PC-3 (cell line): ENCODE results near the gene KIF5C.

Source experiments
- EZH2phosphoT487 ChIP-seq: fragments of 300-600 bp; sonication (generic); IDR thresholded peaks from 2 replicates; pipeline ENCODE4 v1.6.1; 2018; ENCODE audit warnings: mild to moderate bottlenecking, antibody characterized with exemption, low read length, borderline replicate concordance
- TF ChIP-seq, protein P1 (sequence below): fragments of 300-600 bp; sonication (generic); conservative IDR thresholded peaks from 2 replicates; pipeline ENCODE4 v1.5.1; 2017; ENCODE audit warnings: antibody characterized with exemption, low read depth, mild to moderate bottlenecking, low read length

DNA sequence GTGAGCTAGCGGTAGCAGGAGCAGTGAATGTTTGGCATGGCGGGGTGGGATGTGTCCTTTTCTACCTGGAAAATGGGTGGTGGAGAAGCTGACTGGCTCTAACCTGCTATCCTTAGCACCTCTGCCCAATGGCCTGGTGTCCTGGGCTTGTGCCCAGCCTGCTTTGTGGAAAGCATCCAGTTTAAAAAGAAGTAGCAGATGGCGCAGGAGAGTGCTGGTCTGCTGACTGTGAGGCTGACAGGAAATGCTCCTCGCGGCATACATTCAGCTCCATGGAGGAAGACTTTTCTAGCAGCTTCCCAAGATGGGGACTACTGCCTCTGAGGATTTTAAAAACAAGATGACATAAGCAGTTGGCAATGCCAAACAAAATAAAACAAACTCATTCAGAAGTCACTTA is 107.3 kb downstream of the KIF5C start:
- TF ChIP-seq, protein P1, sequence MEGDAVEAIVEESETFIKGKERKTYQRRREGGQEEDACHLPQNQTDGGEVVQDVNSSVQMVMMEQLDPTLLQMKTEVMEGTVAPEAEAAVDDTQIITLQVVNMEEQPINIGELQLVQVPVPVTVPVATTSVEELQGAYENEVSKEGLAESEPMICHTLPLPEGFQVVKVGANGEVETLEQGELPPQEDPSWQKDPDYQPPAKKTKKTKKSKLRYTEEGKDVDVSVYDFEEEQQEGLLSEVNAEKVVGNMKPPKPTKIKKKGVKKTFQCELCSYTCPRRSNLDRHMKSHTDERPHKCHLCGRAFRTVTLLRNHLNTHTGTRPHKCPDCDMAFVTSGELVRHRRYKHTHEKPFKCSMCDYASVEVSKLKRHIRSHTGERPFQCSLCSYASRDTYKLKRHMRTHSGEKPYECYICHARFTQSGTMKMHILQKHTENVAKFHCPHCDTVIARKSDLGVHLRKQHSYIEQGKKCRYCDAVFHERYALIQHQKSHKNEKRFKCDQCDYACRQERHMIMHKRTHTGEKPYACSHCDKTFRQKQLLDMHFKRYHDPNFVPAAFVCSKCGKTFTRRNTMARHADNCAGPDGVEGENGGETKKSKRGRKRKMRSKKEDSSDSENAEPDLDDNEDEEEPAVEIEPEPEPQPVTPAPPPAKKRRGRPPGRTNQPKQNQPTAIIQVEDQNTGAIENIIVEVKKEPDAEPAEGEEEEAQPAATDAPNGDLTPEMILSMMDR, result no peak
- no peak for TF ChIP-seq EZH2phosphoT487
